B cell (primary cell): Measurements from ENCODE around the gene SETBP1. TPM values are rescaled to one million over a fixed set of nuclear protein-coding genes. Genes with fewer than 3 reads are reported as not detected.

ENCODE experiments used
- ATAC-seq: fragments of 200-7000 bp; cut with Tn5 transposase; one replicate; pipeline ENCODE4 v1.10.0; 2021; ENCODE audit warnings: low read depth, mild to moderate bottlenecking, moderate number of reproducible peaks, moderate library complexity
- CTCF ChIA-PET: fragments of 350-600 bp; sonication (Branson Sonifier 250); formaldehyde crosslinking; loops from one replicate; lab custom pipeline; 2021; ENCODE audit warnings: antibody characterized with exemption, inconsistent platforms; lab: Charles Lee
- POLR2A ChIA-PET: fragments of 350-600 bp; sonication (Branson Sonifier 250); formaldehyde crosslinking; loops from one replicate; lab custom pipeline; 2021; ENCODE audit warnings: antibody characterized with exemption; lab: Charles Lee
- DNase-seq: peaks from one replicate; pipeline ENCODE4 v3.0.0; 2013
- H2AFZ ChIP-seq: 2 replicates; pipeline ENCODE4 v1.6.1; 2012; ENCODE audit warnings: mild to moderate bottlenecking, low read depth, low read length; ENCODE audit not compliant: insufficient read depth, poor library complexity, severe bottlenecking
- H3K27ac ChIP-seq, 2 donors: 1 replicate in 1 of 2; 2 replicates in 1 of 2; pipeline ENCODE4 v1.5.1; 2012 to 2013; ENCODE audit warnings: low read length in 2 of 2, mild to moderate bottlenecking in 2 of 2, moderate library complexity in 1 of 2
- H3K27me3 ChIP-seq, 4 experiments: fragments of 200-600 bp in 1 of 4; sonication (generic) in 1 of 4; replicated peaks in 1 of 4; 1 replicate in 2 of 4; 2 replicates in 2 of 4; pipeline versions ENCODE4 v1.6.1 to v1.7.0; 2013 to 2016; ENCODE audit warnings: low read length in 3 of 4, mild to moderate bottlenecking in 2 of 4, mixed read lengths in 1 of 4, moderate library complexity in 1 of 4; ENCODE audit not compliant: insufficient read depth in 4 of 4, control insufficient read depth in 3 of 4; ENCODE audit errors: control extremely low read depth in 1 of 4
- H3K36me3 ChIP-seq, 2 experiments: replicated peaks in 1 of 2; 1 replicate in 1 of 2; 2 replicates in 1 of 2; pipeline versions ENCODE4 v1.6.1 to v1.7.1; 2013; ENCODE audit warnings: low read length in 1 of 2; ENCODE audit not compliant: insufficient read depth in 2 of 2, control insufficient read depth in 1 of 2; ENCODE audit errors: control extremely low read depth in 1 of 2, extremely low read depth in 1 of 2
- H3K4me1 ChIP-seq, 2 donors: fragments of 200-600 bp in 1 of 2; sonication (generic) in 1 of 2; 1 replicate in 1 of 2; 2 replicates in 1 of 2; pipeline versions ENCODE4 v1.5.1 to v1.6.1; 2013 to 2017; ENCODE audit warnings: low read length in 2 of 2; ENCODE audit not compliant: control insufficient read depth in 2 of 2, insufficient read depth in 2 of 2
- H3K4me2 ChIP-seq: replicated peaks from 2 replicates; pipeline ENCODE3; 2012; ENCODE audit warnings: mild to moderate bottlenecking, low read depth, low read length; ENCODE audit not compliant: poor library complexity, severe bottlenecking
- H3K4me3 ChIP-seq, 5 experiments: fragments of 200-600 bp in 1 of 5; sonication (generic) in 1 of 5; 1 replicate in 3 of 5; 2 replicates in 2 of 5; pipeline versions ENCODE4 v1.5.1 to v1.7.0; 2011 to 2016; ENCODE audit warnings: low read length in 4 of 5, mild to moderate bottlenecking in 4 of 5, low read depth in 2 of 5, control low read depth in 1 of 5, moderate library complexity in 1 of 5; ENCODE audit not compliant: insufficient read depth in 1 of 5; ENCODE audit errors: control extremely low read depth in 1 of 5, extremely low read depth in 1 of 5
- H3K79me2 ChIP-seq: fragments of 200-600 bp; sonication (generic); one replicate; pipeline ENCODE4 v1.6.0; 2016; ENCODE audit warnings: low read length; ENCODE audit not compliant: control insufficient read depth, insufficient read depth
- H3K9ac ChIP-seq: fragments of 200-600 bp; sonication (generic); 2 replicates; pipeline ENCODE4 v1.6.1; 2017; ENCODE audit warnings: mild to moderate bottlenecking, low read length, moderate library complexity
- H3K9me3 ChIP-seq, 3 donors: one replicate each; pipeline versions ENCODE4 v1.6.1 to v1.7.1; 2013; ENCODE audit warnings: low read length in 2 of 3; ENCODE audit not compliant: control insufficient read depth in 2 of 3, insufficient read depth in 1 of 3; ENCODE audit errors: control extremely low read depth in 1 of 3
- H4K20me1 ChIP-seq: 2 replicates; pipeline ENCODE4 v1.6.0; 2012; ENCODE audit warnings: mild to moderate bottlenecking, low read length; ENCODE audit not compliant: insufficient read depth, control insufficient read depth, poor library complexity, severe bottlenecking
- H3K27ac Mint-ChIP-seq: one replicate; pipeline ENCODE4 v1.8.0; 2021; ENCODE audit warnings: mixed read lengths
- H3K27me3 Mint-ChIP-seq: one replicate; pipeline ENCODE4 v1.8.0; 2021; ENCODE audit warnings: mixed read lengths
- H3K4me1 Mint-ChIP-seq: one replicate; pipeline ENCODE4 v1.8.0; 2021; ENCODE audit warnings: mixed read lengths
- H3K4me3 Mint-ChIP-seq: one replicate; pipeline ENCODE4 v1.8.0; 2021; ENCODE audit warnings: mixed read lengths
- H3K9me3 Mint-ChIP-seq: one replicate; pipeline ENCODE4 v1.8.0; 2022; ENCODE audit warnings: mixed read lengths; ENCODE audit not compliant: insufficient read depth
- EZH2 ChIP-seq: IDR thresholded peaks from 2 replicates; pipeline ENCODE4 v1.6.1; 2012; ENCODE audit warnings: borderline replicate concordance, low read depth, mild to moderate bottlenecking, moderate library complexity, low read length; ENCODE audit not compliant: insufficient read depth, poor library complexity, severe bottlenecking
- WGBS: methylation state at CpG from one replicate; pipeline ENCODE4 v1.1.5; 2013; ENCODE audit warnings: missing lambda C conversion rate; ENCODE audit not compliant: insufficient coverage; 5-methylcytosine and 5-hydroxymethylcytosine counted together
- intact Hi-C: fragments of 100-400 bp; cut with micrococcal nuclease; formaldehyde crosslinking; loops from one replicate; pipeline ENCODE4 v1.10.0; 2022
- polyA plus RNA-seq: library from polyadenylated mRNA; depleted of rRNA; stranded (reverse); fragments of >200 nt; gene quantifications from 2 replicates; pipeline ENCODE4 v1.2.3, GENCODE V29; 2012
- total RNA-seq, 2 donors: library from RNA; stranded (reverse); fragments of 120-200 nt in 1 of 2; gene quantifications; 1 replicate in 1 of 2; 2 replicates in 1 of 2; pipeline versions ENCODE4 v1.2.3 to v1.2.4, GENCODE V29; 2013 to 2022
- TF ChIP-seq, protein P1 (sequence below): fragments of 200-600 bp; IDR thresholded peaks from one replicate; pipeline ENCODE4 v1.8.0; 2022; ENCODE audit warnings: antibody characterized with exemption, mild to moderate bottlenecking

SETBP1 gene
- total and polyA plus RNA-seq, 2 donors (not counting 1 experiment from before 2014, with no cell fraction given): 15.1 to 129 TPM

DNA sequence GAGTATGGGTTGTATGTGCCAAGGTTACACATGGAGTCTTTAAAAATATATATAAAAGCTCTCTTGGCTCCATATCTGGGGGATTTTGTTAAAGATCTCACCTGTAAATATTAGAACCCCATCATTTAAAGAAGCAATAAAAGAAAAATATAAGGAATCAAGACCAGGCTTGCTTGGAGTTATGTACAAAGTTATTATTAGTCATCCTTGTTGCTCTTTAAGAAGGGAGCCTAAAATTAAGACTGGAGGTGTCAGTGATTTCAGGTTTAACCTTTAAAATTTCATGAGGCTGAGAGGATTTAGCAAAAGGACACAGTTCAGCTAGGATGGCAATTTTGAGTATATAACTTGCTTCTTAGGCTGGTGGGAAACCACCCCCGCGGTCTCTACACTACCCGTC lies 181.4 kb downstream of the SETBP1 start:
- intact Hi-C loops: no loop called here

DNA sequence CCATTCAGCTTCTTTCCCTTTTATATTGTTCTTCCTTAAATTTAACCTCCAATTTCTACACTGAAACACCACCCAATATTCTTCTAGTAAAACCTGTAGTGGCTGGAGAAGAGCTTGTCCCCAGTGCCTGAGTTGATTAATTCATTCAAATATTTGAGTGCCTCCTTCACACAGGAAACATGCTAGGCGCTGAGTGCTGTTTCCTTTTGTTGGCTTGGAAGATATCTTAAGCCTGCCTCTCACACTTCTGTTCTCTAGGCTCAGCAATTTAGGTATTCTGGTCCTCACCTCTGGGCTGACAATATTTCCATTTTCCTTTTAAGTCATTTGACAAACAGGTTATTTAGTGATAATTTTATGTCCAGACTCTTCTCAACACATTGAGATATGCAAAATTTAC lies 185.4 kb downstream of the SETBP1 start:
- ChIA-PET CTCF (interaction anchor here (1.0 kb wide), 1 partner anchor 107 kb away, joined by 3 read pairs; no protein-coding TSS in a partner anchor), POLR2A (no interaction called here)
- H3K4me3 Mint-ChIP-seq: no peak overlapping the region
- DNase-seq (no peak), ATAC-seq (no peak)
- intact Hi-C loops: no loop called here
- Histone ChIP-seq H3K36me3 (peaks cover 0 to 20% of the 10 kb centered on the region in 2 experiments), H3K9me3 (no peaks in the 10 kb centered on the region), H2AFZ (no peak overlapping the region), H3K4me1 (peaks cover 6 to 8% of the 10 kb centered on the region in 2 donors), H3K27ac (no peak overlapping the region), H3K9ac (no peak overlapping the region), H3K4me2 (no peak overlapping the region), H3K27me3 (no peaks in the 10 kb centered on the region), H4K20me1 (peaks cover 48% of the 10 kb centered on the region), H3K4me3 (no peak overlapping the region), H3K79me2 (peaks cover 61% of the 10 kb centered on the region)
- no peaks in the 10 kb centered on the region for H3K27me3 Mint-ChIP-seq
- WGBS: no CpG with 5 or more reads among the region's 1 CpG
- H3K4me1 Mint-ChIP-seq: peaks cover 53% of the 10 kb centered on the region
- no peaks in the 10 kb centered on the region for H3K9me3 Mint-ChIP-seq
- peak overlapping the region; percentile 32 for H3K27ac Mint-ChIP-seq
- TF ChIP-seq EZH2: no peak
- TF ChIP-seq, protein P1, sequence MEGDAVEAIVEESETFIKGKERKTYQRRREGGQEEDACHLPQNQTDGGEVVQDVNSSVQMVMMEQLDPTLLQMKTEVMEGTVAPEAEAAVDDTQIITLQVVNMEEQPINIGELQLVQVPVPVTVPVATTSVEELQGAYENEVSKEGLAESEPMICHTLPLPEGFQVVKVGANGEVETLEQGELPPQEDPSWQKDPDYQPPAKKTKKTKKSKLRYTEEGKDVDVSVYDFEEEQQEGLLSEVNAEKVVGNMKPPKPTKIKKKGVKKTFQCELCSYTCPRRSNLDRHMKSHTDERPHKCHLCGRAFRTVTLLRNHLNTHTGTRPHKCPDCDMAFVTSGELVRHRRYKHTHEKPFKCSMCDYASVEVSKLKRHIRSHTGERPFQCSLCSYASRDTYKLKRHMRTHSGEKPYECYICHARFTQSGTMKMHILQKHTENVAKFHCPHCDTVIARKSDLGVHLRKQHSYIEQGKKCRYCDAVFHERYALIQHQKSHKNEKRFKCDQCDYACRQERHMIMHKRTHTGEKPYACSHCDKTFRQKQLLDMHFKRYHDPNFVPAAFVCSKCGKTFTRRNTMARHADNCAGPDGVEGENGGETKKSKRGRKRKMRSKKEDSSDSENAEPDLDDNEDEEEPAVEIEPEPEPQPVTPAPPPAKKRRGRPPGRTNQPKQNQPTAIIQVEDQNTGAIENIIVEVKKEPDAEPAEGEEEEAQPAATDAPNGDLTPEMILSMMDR: no peak

More for the DNA sequence above, 181.4 kb downstream of the SETBP1 start:
- Mint-ChIP-seq H3K27ac (no peak overlapping the region), H3K4me1 (peaks cover 48% of the 10 kb centered on the region), H3K27me3 (no peaks in the 10 kb centered on the region), H3K4me3 (no peak overlapping the region), H3K9me3 (no peaks in the 10 kb centered on the region)
- Histone ChIP-seq H3K9me3 (no peaks in the 10 kb centered on the region), H3K27ac (no peak overlapping the region), H3K4me2 (no peak overlapping the region), H3K27me3 (no peaks in the 10 kb centered on the region), H3K4me3 (no peak overlapping the region), H4K20me1 (peaks cover 48% of the 10 kb centered on the region), H3K36me3 (no peaks in the 10 kb centered on the region), H2AFZ (no peak overlapping the region), H3K9ac (no peak overlapping the region), H3K79me2 (peaks cover 71% of the 10 kb centered on the region), H3K4me1 (peaks cover 0 to 4% of the 10 kb centered on the region in 2 donors)
- CTCF ChIA-PET: no interaction called here
- WGBS: no CpG with 5 or more reads among the region's 3 CpGs
- no peak for ATAC-seq
- no peak for DNase-seq
- TF ChIP-seq, protein P1: no peak
- POLR2A ChIA-PET: no interaction called here
